Activated T-cell treated with anti-CD3 and anti-CD28 coated beads, Interleukin-2, amount 50 U/mL, for 24 hours (primary cell): ENCODE data around the gene SHISA6.

ENCODE experiments used
- DNase-seq: peaks from one replicate; pipeline ENCODE4 v3.0.0-alpha.2; 2020
- H3K27ac Mint-ChIP-seq: 2 replicates; pipeline ENCODE4 v1.8.0; 2020; ENCODE audit warnings: mild to moderate bottlenecking, mixed read lengths
- H3K27me3 Mint-ChIP-seq: 2 replicates; pipeline ENCODE4 v1.8.0; 2020; ENCODE audit warnings: mixed read lengths
- H3K36me3 Mint-ChIP-seq: 2 replicates; pipeline ENCODE4 v1.8.0; 2020; ENCODE audit warnings: low read depth, mixed read lengths
- H3K4me1 Mint-ChIP-seq: 2 replicates; pipeline ENCODE4 v1.8.0; 2020; ENCODE audit warnings: low read depth, mixed read lengths
- H3K4me3 Mint-ChIP-seq: 2 replicates; pipeline ENCODE4 v1.8.0; 2020; ENCODE audit warnings: mild to moderate bottlenecking, moderate library complexity, mixed read lengths
- H3K9me3 Mint-ChIP-seq: 2 replicates; pipeline ENCODE4 v1.8.0; 2020; ENCODE audit warnings: mixed read lengths

The SHISA6 gene

GRCh38 chr17:11380761-11381160, 139.7 kb downstream of the SHISA6 start:
- H3K9me3 Mint-ChIP-seq: peaks cover 2% of the 10 kb centered on the region
- no peaks in the 10 kb centered on the region for H3K4me1 Mint-ChIP-seq
- no peaks in the 10 kb centered on the region for H3K36me3 Mint-ChIP-seq
- no peak for DNase-seq
- no peaks in the 10 kb centered on the region for H3K27me3 Mint-ChIP-seq
- no peak overlapping the region for H3K27ac Mint-ChIP-seq
- no peak overlapping the region for H3K4me3 Mint-ChIP-seq

- no peak overlapping the region for H3K27ac Mint-ChIP-seq
- DNase-seq: no peak
- no peak overlapping the region for H3K4me3 Mint-ChIP-seq
- no peaks in the 10 kb centered on the region for H3K27me3 Mint-ChIP-seq
- no peaks in the 10 kb centered on the region for H3K36me3 Mint-ChIP-seq
- H3K4me1 Mint-ChIP-seq: no peaks in the 10 kb centered on the region
- peaks cover 2% of the 10 kb centered on the region for H3K9me3 Mint-ChIP-seq
Observed at GRCh38 chr17:11383157-11383556, 142.1 kb downstream of the SHISA6 start.

GRCh38 chr17:11384131-11384530, 143.1 kb downstream of the SHISA6 start:
- Mint-ChIP-seq H3K4me3 (no peak overlapping the region), H3K36me3 (no peaks in the 10 kb centered on the region), H3K27me3 (no peaks in the 10 kb centered on the region), H3K4me1 (no peaks in the 10 kb centered on the region), H3K27ac (no peak overlapping the region), H3K9me3 (peaks cover 2% of the 10 kb centered on the region)
- no peak for DNase-seq

- no peak for DNase-seq
- Mint-ChIP-seq H3K4me3 (no peak overlapping the region), H3K36me3 (no peaks in the 10 kb centered on the region), H3K4me1 (no peaks in the 10 kb centered on the region), H3K27ac (no peak overlapping the region), H3K27me3 (no peaks in the 10 kb centered on the region), H3K9me3 (peaks cover 16% of the 10 kb centered on the region)
Observed at GRCh38 chr17:11387610-11388009, 146.6 kb downstream of the SHISA6 start.

- DNase-seq: no peak
- Mint-ChIP-seq H3K27ac (no peak overlapping the region), H3K4me1 (no peaks in the 10 kb centered on the region), H3K36me3 (no peaks in the 10 kb centered on the region), H3K4me3 (no peak overlapping the region), H3K27me3 (no peaks in the 10 kb centered on the region), H3K9me3 (peaks cover 17% of the 10 kb centered on the region)
Observed at GRCh38 chr17:11388054-11388453, 147.0 kb downstream of the SHISA6 start.

GRCh38 chr17:11389583-11389982, 148.6 kb downstream of the SHISA6 start:
- Mint-ChIP-seq H3K36me3 (no peaks in the 10 kb centered on the region), H3K27ac (no peak overlapping the region), H3K27me3 (no peaks in the 10 kb centered on the region), H3K9me3 (peaks cover 19% of the 10 kb centered on the region), H3K4me3 (no peak overlapping the region), H3K4me1 (no peaks in the 10 kb centered on the region)
- DNase-seq: no peak

GRCh38 chr17:11391134-11391533, 150.1 kb downstream of the SHISA6 start:
- no peak for DNase-seq
- Mint-ChIP-seq H3K36me3 (no peaks in the 10 kb centered on the region), H3K27ac (no peak overlapping the region), H3K27me3 (no peaks in the 10 kb centered on the region), H3K4me1 (no peaks in the 10 kb centered on the region), H3K9me3 (peaks cover 19% of the 10 kb centered on the region), H3K4me3 (no peak overlapping the region)

GRCh38 chr17:11404431-11405276, 163.6 kb downstream of the SHISA6 start:
- Mint-ChIP-seq H3K36me3 (no peaks in the 10 kb centered on the region), H3K4me3 (no peak overlapping the region), H3K9me3 (peaks cover 9% of the 10 kb centered on the region), H3K4me1 (no peaks in the 10 kb centered on the region), H3K27ac (no peak overlapping the region), H3K27me3 (no peaks in the 10 kb centered on the region)
- DNase-seq: no peak

GRCh38 chr17:11406716-11407115, 165.7 kb downstream of the SHISA6 start:
- DNase-seq: no peak
- no peaks in the 10 kb centered on the region for H3K4me1 Mint-ChIP-seq
- peaks cover 9% of the 10 kb centered on the region for H3K9me3 Mint-ChIP-seq
- H3K27me3 Mint-ChIP-seq: no peaks in the 10 kb centered on the region
- H3K27ac Mint-ChIP-seq: no peak overlapping the region
- H3K36me3 Mint-ChIP-seq: no peaks in the 10 kb centered on the region
- no peak overlapping the region for H3K4me3 Mint-ChIP-seq

GRCh38 chr17:11412654-11413053, 171.6 kb downstream of the SHISA6 start:
- Mint-ChIP-seq H3K4me3 (no peak overlapping the region), H3K9me3 (no peaks in the 10 kb centered on the region), H3K27me3 (no peaks in the 10 kb centered on the region), H3K36me3 (no peaks in the 10 kb centered on the region), H3K27ac (no peak overlapping the region), H3K4me1 (no peaks in the 10 kb centered on the region)
- DNase-seq: no peak

- H3K4me3 Mint-ChIP-seq: no peak overlapping the region
- H3K9me3 Mint-ChIP-seq: peaks cover 5% of the 10 kb centered on the region
- no peaks in the 10 kb centered on the region for H3K36me3 Mint-ChIP-seq
- H3K4me1 Mint-ChIP-seq: no peaks in the 10 kb centered on the region
- no peak for DNase-seq
- H3K27me3 Mint-ChIP-seq: no peaks in the 10 kb centered on the region
- H3K27ac Mint-ChIP-seq: no peak overlapping the region
Observed at GRCh38 chr17:11418342-11418741, 177.3 kb downstream of the SHISA6 start.

GRCh38 chr17:11430751-11431150, 189.7 kb downstream of the SHISA6 start:
- no peak for DNase-seq
- no peak overlapping the region for H3K27ac Mint-ChIP-seq
- no peaks in the 10 kb centered on the region for H3K4me1 Mint-ChIP-seq
- peaks cover 27% of the 10 kb centered on the region for H3K9me3 Mint-ChIP-seq
- H3K27me3 Mint-ChIP-seq: no peaks in the 10 kb centered on the region
- no peak overlapping the region for H3K4me3 Mint-ChIP-seq
- H3K36me3 Mint-ChIP-seq: no peaks in the 10 kb centered on the region

GRCh38 chr17:11438673-11439072, 197.7 kb downstream of the SHISA6 start:
- peaks cover 11% of the 10 kb centered on the region for H3K9me3 Mint-ChIP-seq
- DNase-seq: no peak
- H3K27me3 Mint-ChIP-seq: no peaks in the 10 kb centered on the region
- no peaks in the 10 kb centered on the region for H3K4me1 Mint-ChIP-seq
- H3K27ac Mint-ChIP-seq: no peak overlapping the region
- no peaks in the 10 kb centered on the region for H3K36me3 Mint-ChIP-seq
- no peak overlapping the region for H3K4me3 Mint-ChIP-seq

GRCh38 chr17:11441004-11441403, 200.0 kb downstream of the SHISA6 start:
- H3K9me3 Mint-ChIP-seq: peaks cover 7% of the 10 kb centered on the region
- no peak overlapping the region for H3K27ac Mint-ChIP-seq
- H3K36me3 Mint-ChIP-seq: no peaks in the 10 kb centered on the region
- DNase-seq: no peak
- no peak overlapping the region for H3K4me3 Mint-ChIP-seq
- H3K27me3 Mint-ChIP-seq: no peaks in the 10 kb centered on the region
- no peaks in the 10 kb centered on the region for H3K4me1 Mint-ChIP-seq

GRCh38 chr17:11446316-11446715, 205.3 kb downstream of the SHISA6 start:
- Mint-ChIP-seq H3K4me1 (no peaks in the 10 kb centered on the region), H3K27ac (no peak overlapping the region), H3K4me3 (no peak overlapping the region), H3K36me3 (no peaks in the 10 kb centered on the region), H3K9me3 (peaks cover 7% of the 10 kb centered on the region), H3K27me3 (no peaks in the 10 kb centered on the region)
- no peak for DNase-seq

GRCh38 chr17:11454096-11454495, 213.1 kb downstream of the SHISA6 start:
- H3K27me3 Mint-ChIP-seq: no peaks in the 10 kb centered on the region
- H3K36me3 Mint-ChIP-seq: no peaks in the 10 kb centered on the region
- no peaks in the 10 kb centered on the region for H3K4me1 Mint-ChIP-seq
- H3K27ac Mint-ChIP-seq: no peak overlapping the region
- H3K4me3 Mint-ChIP-seq: no peak overlapping the region
- H3K9me3 Mint-ChIP-seq: peaks cover 2% of the 10 kb centered on the region
- no peak for DNase-seq
